RWPE2 (cell line): ENCODE measurements around the gene TSTD1.
A peak's percentile ranks its signal among the peaks of the same experiment; 100 is the strongest.

Experiments used
- ATAC-seq: fragments of 200-7000 bp; cut with Tn5 transposase; 3 replicates; pipeline ENCODE4 v1.9.1; 2021; ENCODE audit warnings: low read depth
- DNase-seq: peaks from one replicate; pipeline ENCODE4 v3.0.0-alpha.2; 2020; ENCODE audit warnings: low spot score
- H3K27ac ChIP-seq: fragments of 450-650 bp; 2 replicates; pipeline ENCODE4 v1.5.1; 2017; ENCODE audit warnings: mild to moderate bottlenecking; ENCODE audit not compliant: poor library complexity, severe bottlenecking
- H3K27me3 ChIP-seq: fragments of 250-450 bp; sonication (Bioruptor Pico); 2 replicates; pipeline ENCODE4 v1.5.1; 2021; ENCODE audit warnings: mild to moderate bottlenecking, moderate library complexity; ENCODE audit not compliant: insufficient read depth, poor library complexity, severe bottlenecking
- H3K36me3 ChIP-seq: fragments of 250-450 bp; sonication (Bioruptor Pico); 2 replicates; pipeline ENCODE4 v1.5.1; 2020; ENCODE audit warnings: low read depth, mild to moderate bottlenecking, moderate library complexity
- H3K4me1 ChIP-seq: fragments of 250-450 bp; sonication (Bioruptor Pico); 2 replicates; pipeline ENCODE4 v1.5.1; 2021; ENCODE audit warnings: mild to moderate bottlenecking, moderate library complexity; ENCODE audit not compliant: insufficient read depth, poor library complexity, severe bottlenecking
- H3K4me3 ChIP-seq: fragments of 250-450 bp; sonication (Bioruptor Pico); 2 replicates; pipeline ENCODE4 v1.5.1; 2021; ENCODE audit warnings: mild to moderate bottlenecking, moderate library complexity; ENCODE audit not compliant: severe bottlenecking
- H3K9me3 ChIP-seq: fragments of 250-450 bp; sonication (Bioruptor Pico); 2 replicates; pipeline ENCODE4 v1.5.1; 2021; ENCODE audit warnings: mild to moderate bottlenecking, moderate library complexity; ENCODE audit not compliant: severe bottlenecking
- CTCF ChIP-seq: fragments of 450-650 bp; IDR thresholded peaks from one replicate; pipeline ENCODE4 v1.5.1; 2017; ENCODE audit warnings: mild to moderate bottlenecking, moderate library complexity; ENCODE audit not compliant: poor library complexity, severe bottlenecking

Gene TSTD1

DNA sequence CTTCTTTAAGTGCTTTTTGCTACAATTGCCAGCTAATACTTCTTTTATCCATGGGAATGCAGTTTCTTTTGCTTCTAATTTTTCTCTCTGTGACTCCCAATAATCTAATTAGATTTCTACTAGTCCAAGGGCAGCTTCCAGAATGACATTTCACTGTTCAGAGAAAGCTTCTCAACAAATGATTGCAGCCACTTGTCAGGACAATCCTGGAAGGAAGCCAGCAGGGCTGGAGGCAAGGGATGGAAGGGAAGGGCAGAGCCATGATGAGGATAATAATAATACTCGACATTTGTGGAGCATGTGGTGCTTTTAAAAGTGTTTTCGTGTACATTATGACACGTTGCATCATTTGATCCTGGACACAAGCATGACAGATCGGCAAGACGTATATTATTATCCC, 37.2 kb downstream of the TSTD1 start:
- Histone ChIP-seq H3K4me1 (peaks cover 3% of the 10 kb centered on the region), H3K9me3 (no peaks in the 10 kb centered on the region), H3K4me3 (no peak overlapping the region), H3K27me3 (no peaks in the 10 kb centered on the region), H3K27ac (no peak overlapping the region), H3K36me3 (peaks cover 60% of the 10 kb centered on the region)
- no peak for ATAC-seq
- no peak for DNase-seq
- no peak for TF ChIP-seq CTCF

DNA sequence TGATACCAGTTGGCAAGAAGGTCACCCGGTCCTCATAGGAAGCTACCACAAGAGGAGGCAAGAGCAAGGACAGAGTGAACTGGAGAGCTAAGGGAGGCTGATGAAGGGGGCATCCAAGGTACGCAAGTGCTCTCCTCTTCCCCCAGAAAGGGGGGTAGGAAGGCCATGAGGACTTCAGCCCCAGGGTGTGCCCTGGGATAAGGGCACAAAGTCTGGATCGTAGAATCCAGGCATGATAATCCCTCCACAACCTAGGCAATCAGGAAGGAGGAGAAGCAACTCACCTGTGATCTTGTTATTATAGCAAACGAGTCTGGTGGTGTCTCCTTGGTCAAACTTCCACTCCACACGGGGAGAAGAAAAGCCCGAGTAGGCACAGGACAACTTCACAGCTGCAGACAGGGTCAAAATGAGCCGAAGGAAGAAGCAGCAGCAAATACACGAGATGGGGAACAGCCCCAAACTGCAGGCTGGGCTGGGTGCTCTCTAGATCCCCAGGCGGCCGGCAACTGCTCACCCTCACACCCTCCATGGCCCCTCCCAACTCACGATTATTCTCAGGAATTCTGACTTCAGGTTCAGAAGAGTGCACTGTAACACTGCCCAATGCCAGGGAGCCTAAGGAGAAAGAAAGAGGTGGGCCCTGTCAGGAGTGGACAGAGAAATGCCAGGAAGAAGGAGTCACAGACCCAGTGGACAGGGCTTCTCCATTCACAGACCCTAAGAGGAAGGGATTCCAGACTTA, 37.9 kb downstream of the TSTD1 start:
- no peak overlapping the region for H3K27ac ChIP-seq
- peaks cover 9% of the 10 kb centered on the region for H3K4me1 ChIP-seq
- H3K4me3 ChIP-seq, result no peak overlapping the region
- H3K36me3 ChIP-seq, result peaks cover 58% of the 10 kb centered on the region
- no peaks in the 10 kb centered on the region for H3K27me3 ChIP-seq
- TF ChIP-seq CTCF, result no peak
- ATAC-seq, result no peak
- no peak for DNase-seq
- H3K9me3 ChIP-seq, result no peaks in the 10 kb centered on the region

- Histone ChIP-seq H3K9me3 (no peaks in the 10 kb centered on the region), H3K27me3 (no peaks in the 10 kb centered on the region), H3K4me3 (no peak overlapping the region), H3K36me3 (peaks cover 58% of the 10 kb centered on the region), H3K27ac (no peak overlapping the region), H3K4me1 (peaks cover 19% of the 10 kb centered on the region)
- no peak for DNase-seq
- no peak for ATAC-seq
- TF ChIP-seq CTCF, result no peak
These were observed 39.4 kb downstream of the TSTD1 start for GRCh38 chr1:160999376-160999775.

DNA sequence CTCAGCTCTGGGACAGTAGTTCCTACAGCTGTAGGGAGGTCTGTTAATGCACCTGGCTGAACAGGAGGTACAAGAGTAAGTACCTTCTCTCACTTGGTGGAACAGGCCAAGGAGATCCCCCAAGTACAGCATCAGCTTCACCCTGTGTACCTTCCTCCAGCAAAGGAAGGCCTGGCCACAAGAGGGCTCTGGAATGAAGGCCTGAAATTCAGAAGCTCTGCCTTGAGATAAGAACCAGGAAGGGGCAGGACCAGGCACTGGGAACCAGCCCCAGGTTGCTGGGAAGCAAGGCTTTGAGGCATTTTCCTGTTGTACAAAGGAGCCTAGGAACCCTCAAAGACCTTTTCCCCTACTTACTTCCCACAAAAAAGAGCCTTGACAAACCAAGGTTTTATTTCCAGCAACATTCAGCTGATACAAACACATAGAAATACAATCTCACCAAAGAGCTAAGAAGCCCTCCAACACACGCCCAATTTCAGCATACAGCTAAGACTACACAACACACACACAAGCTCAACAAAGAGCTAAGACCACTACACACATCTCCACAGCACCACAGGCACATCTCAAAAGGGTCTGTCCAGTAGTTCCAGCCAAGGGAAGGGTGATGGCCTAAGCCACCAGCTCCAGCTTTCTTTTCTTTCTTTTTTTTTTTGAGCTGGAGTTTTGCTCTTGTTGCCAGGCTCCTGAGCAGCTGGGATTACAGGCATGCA, 41.3 kb downstream of the TSTD1 start:
- H3K27ac ChIP-seq, result peak overlapping the region; percentile 70
- H3K4me3 ChIP-seq, result no peak overlapping the region
- no peak for DNase-seq
- ATAC-seq, result peak; percentile 71
- H3K4me1 ChIP-seq, result peaks cover 19% of the 10 kb centered on the region
- peak; percentile 72 for TF ChIP-seq CTCF
- H3K27me3 ChIP-seq, result no peaks in the 10 kb centered on the region
- peaks cover 52% of the 10 kb centered on the region for H3K36me3 ChIP-seq
- H3K9me3 ChIP-seq, result no peaks in the 10 kb centered on the region

GRCh38 chr1:160996178-160996577, 42.6 kb downstream of the TSTD1 start:
- H3K36me3 ChIP-seq, result peaks cover 39% of the 10 kb centered on the region
- ATAC-seq, result peak; percentile 89
- no peak for TF ChIP-seq CTCF
- no peak for DNase-seq
- no peaks in the 10 kb centered on the region for H3K27me3 ChIP-seq
- H3K27ac ChIP-seq, result peak overlapping the region; percentile 70
- H3K4me3 ChIP-seq, result no peak overlapping the region
- peaks cover 22% of the 10 kb centered on the region for H3K4me1 ChIP-seq
- H3K9me3 ChIP-seq, result no peaks in the 10 kb centered on the region
